HL-60/S4 (cell line): Measurements from ENCODE around the gene PCA3.

Experiments used
- in situ Hi-C: fragments of 300-500 bp; cut with MboI; formaldehyde crosslinking; loops from 2 replicates; pipeline ENCODE4 v1.14.3; 2022; ENCODE audit warnings: low sequenced_read_pairs

The PCA3 gene

GRCh38 chr9:76817489-76817888 lies 53.3 kb downstream of the PCA3 start:
- in situ Hi-C loops, result no loop called here

- in situ Hi-C loops, result no loop called here
Measured at GRCh38 chr9:76818271-76818670, 54.0 kb downstream of the PCA3 start.

- in situ Hi-C loops, result no loop called here
Measured at GRCh38 chr9:76820431-76820830, 56.2 kb downstream of the PCA3 start.

- in situ Hi-C loops, result no loop called here
Measured at GRCh38 chr9:76827296-76828080, 63.2 kb downstream of the PCA3 start.

GRCh38 chr9:76828447-76828846 lies 64.2 kb downstream of the PCA3 start:
- in situ Hi-C loops, result no loop called here

- in situ Hi-C loops, result no loop called here
Measured at GRCh38 chr9:76835571-76836283, 71.5 kb downstream of the PCA3 start.
